ENCODE data around the gene FAT1. TPM values are rescaled to one million over a fixed set of nuclear protein-coding genes. Genes with fewer than 3 reads are reported as not detected.
"Not testable (repeated sequence)": the region's sequence is repeated elsewhere in the genome, so short reads cannot be mapped to it uniquely, and the experiment has no call there.

The FAT1 gene
- total RNA-seq, 1 donor from 2014 or later = 61.8 TPM

DNA sequence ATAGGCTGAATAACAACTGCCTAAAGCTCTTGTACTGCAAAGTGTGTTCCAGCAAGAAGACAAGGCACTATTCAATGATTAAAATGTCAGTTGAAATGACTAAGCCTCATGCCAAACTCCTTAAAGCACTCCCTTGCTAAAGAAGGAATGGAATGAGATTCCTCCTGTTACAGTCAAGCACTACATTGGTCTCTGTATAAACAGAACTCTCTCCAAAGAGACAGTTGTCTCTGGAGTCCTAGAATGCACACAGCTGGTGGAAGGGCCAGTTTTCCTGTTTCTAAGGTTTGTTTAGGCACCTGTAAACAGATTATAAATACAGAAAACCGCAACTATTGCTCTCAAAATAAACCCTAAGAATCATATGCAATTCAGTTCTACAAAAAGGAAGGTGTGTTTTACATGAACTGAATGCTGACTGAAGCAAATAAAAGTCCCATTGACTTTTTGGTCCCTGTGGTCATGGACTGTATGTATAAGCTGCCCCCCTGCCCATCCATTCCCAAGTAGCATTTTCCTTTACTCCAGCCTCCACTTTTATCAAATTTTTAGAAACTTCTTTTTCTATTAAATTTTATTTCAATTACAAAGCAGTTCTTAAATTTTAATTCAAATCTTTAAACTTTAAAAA, 47.0 kb downstream of the FAT1 start:
- DNase-seq = no peak
- intact Hi-C loops (cut with micrococcal nuclease) = no loop called here
- peak; percentile 96 for ATAC-seq

DNA sequence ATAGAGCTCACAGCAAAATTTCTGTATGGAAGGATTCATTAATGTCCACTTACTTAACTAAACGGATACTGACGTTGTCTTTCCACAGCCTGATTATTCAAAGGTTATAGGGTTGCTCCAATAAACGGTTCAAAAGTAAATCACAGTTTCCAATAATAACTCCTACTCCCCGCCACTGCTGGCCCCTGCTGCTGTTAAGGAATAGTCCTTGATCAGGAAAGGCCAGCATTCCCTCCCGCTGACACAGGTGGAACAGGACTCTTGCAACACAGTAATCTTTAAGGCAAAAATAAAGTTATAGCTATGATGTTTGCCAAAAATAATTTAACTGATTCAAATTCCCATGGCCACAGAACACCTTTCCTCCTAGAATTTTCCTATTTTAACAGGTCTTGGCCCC, 53.9 kb downstream of the FAT1 start:
- ATAC-seq (peak; percentile 62), DNase-seq (no peak)
- intact Hi-C loops (cut with micrococcal nuclease) = loop anchor here (2.0 kb wide), 1 partner anchor 55 kb away; no protein-coding TSS in a partner anchor

DNA sequence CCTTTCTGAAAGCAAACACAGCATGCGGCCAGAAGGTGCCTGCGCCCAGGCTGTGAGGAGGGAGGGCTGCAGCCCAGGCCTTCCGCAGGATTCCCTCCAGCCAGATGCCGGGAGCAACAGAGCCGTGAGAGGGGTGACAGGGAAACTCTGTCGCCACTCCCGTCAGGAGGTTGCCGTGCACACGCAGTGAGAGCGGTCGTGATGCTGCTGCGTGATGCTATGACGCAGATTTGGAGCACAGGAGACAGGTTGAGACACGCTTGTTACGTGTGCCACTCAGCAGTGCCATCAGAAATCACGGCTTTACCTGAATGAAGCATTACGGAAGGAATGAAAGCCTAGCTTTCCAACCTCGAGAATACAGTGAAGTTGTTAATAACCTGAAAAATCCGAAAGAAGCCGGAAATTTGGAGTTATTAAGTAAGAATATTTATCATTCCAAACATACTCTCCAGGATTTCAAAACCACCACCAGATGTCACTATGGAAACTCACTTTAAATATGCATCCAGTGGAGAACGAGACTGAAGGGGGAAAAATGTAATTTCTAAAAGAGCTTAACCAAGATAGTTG, 54.4 kb downstream of the FAT1 start:
- peak; percentile 75 for ATAC-seq
- DNase-seq = no peak
- intact Hi-C loops (cut with micrococcal nuclease) = loop anchor here (2.0 kb wide), 1 partner anchor 56 kb away; no protein-coding TSS in a partner anchor

GRCh38 chr4:186666750-186667149, 56.9 kb downstream of the FAT1 start:
- no peak for ATAC-seq
- intact Hi-C loops (cut with micrococcal nuclease) = no loop called here

DNA sequence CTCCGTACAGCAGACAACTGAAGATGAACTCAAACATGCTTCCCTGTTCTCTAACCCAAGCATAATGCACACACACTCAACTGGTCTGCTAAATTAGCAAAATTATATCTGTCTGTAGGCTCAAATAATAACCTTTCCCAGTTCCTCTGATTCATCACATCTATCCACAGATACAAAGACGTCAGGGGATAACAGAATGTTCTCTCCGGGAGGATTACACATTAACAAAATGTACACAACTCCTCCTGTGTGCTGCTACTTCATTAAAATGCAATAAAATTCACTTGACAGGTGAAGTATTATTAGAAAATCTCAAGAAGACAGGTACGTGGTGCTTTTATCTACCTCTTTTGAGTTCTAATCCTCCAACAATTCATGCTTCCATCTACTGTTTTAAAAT, 57.4 kb downstream of the FAT1 start:
- ATAC-seq = no peak
- intact Hi-C loops (cut with micrococcal nuclease) = no loop called here
- DNase-seq = no peak

More at GRCh38 chr4:186666750-186667149, 56.9 kb downstream of the FAT1 start:
- no peak for DNase-seq

DNA sequence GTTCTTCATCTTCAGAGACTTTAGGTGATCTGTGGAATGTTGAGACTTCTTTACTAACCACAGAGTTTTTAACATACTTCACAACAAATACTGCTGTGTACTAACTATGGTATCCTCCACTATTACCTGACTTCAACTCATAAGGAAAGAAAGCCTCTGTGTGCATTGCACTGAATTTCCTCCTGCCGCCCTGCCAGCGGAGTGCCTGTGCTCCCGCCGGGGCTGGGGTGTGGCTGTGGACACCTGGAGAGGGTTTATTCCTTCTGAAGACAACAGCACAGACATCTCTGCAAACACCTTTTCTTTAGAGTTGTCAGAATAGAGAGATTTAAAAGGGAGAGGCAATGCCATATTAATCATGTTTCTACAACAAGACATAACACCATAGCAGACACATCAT, 63.3 kb downstream of the FAT1 start:
- intact Hi-C loops (cut with micrococcal nuclease) = no loop called here
- ATAC-seq = no peak
- no peak for DNase-seq

DNA sequence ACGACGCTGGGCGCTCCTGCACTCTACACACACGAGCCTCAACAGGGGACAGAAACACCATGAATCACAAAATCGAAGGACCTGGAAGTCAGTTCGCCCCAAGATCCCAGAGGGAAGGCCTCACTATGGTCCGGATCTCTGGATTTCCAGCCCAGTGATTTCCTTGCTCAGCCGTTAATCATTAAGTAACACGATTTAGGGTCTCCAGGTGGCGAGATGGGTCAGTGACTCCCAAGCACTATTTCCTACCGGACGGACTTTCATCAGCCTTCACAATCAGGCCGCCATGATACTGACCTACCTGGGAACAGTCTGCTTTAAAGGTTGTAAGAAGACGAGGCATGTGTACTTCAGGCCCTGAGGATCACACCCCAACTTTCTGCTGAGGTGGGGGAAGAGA, 63.7 kb downstream of the FAT1 start:
- intact Hi-C loops (cut with micrococcal nuclease) = no loop called here
- no peak for DNase-seq
- ATAC-seq = no peak

GRCh38 chr4:186659456-186659855, 64.2 kb downstream of the FAT1 start:
- intact Hi-C loops (cut with micrococcal nuclease); ATAC-seq; DNase-seq: not testable (repeated sequence)

DNA sequence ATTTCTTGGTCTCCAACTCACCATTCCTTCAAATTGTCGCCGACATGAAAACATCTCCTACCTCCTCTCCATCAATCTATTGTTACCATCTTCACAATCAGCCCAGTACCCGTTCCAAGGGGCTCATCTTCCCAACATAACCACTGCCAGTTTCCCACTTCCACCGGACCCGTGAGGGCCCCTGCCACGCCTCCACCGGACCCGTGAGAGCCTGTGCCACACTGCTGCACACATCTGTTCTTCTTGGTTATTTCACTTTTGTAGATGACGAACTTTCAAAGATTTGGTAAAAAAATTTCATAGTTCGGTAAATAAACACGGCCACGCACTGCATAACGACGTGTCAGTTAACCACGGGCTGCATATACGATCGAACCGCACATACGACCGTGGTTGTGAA, 65.0 kb downstream of the FAT1 start:
- intact Hi-C loops (cut with micrococcal nuclease) = no loop called here
- DNase-seq (no peak), ATAC-seq (no peak)

DNA sequence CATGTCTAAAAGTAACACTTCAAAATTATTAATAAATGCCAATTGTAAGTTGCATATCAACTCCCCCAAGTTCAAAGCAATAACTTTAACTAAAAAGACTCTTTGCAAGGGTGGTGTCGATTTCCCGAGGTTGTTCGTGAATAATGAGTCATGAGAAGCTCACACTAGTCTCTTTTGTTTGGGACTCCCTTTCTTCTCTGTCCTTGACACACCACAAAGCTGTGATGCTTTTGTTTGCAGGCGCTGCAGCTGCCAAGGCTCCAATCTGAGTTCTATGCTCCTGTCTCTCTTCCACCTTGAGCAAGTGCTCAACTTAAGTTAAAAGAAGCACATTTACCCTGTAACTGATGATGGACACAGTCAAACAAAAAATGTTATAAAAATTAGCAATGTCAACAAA, 65.9 kb downstream of the FAT1 start:
- intact Hi-C loops (cut with micrococcal nuclease) = no loop called here
- DNase-seq (no peak), ATAC-seq (no peak)

GRCh38 chr4:186653969-186654368, 69.7 kb downstream of the FAT1 start:
- no peak for DNase-seq
- ATAC-seq = no peak
- intact Hi-C loops (cut with micrococcal nuclease) = no loop called here

GRCh38 chr4:186651624-186652023, 72.0 kb downstream of the FAT1 start:
- DNase-seq (peak; percentile 72), ATAC-seq (peak; percentile 97)
- intact Hi-C loops (cut with micrococcal nuclease) = no loop called here

DNA sequence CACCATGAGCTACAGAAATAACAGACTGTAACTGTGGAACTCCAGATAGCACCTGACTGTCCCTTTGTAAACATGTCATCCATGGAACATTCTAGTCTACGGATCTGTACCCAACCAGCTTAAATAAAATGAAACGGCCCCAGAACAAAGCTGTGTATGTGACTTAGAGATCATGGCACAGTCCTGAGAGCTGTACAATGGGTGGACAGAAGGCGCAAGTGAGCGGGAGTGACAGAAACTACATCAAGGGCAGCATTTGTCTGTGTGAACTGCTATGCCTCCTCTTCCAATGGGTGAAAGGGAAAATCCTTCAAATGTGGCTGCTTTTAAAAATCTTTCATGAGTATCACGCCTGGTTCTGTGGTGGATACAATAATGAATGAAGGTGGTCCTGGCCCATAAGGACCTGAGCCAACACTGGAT, 72.5 kb downstream of the FAT1 start:
- peak; percentile 35 for ATAC-seq
- DNase-seq = no peak
- intact Hi-C loops (cut with micrococcal nuclease) = no loop called here

- intact Hi-C loops (cut with micrococcal nuclease) = no loop called here
- ATAC-seq (no peak), DNase-seq (no peak)
Observed at GRCh38 chr4:186650401-186651180, 73.1 kb downstream of the FAT1 start.

DNA sequence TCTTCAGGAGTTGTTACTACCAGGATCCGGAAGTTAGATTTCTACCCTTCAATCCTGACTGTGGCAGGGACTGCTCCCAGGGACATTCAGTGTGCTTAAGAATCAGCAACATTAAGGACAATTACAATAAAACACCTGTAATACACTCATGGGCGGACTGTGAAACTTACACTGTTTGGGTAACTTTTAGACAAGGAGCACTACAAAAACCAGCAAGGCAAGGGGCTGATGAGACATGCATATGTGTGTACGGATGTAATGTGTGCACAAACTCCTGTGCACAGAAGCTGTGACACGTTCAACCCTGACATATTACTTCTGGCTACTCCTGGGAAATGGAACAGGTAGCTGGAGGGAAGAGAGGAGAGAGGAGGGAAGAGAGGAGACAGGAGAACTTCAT, 75.8 kb downstream of the FAT1 start:
- intact Hi-C loops (cut with micrococcal nuclease) = no loop called here
- ATAC-seq (no peak), DNase-seq (no peak)

DNA sequence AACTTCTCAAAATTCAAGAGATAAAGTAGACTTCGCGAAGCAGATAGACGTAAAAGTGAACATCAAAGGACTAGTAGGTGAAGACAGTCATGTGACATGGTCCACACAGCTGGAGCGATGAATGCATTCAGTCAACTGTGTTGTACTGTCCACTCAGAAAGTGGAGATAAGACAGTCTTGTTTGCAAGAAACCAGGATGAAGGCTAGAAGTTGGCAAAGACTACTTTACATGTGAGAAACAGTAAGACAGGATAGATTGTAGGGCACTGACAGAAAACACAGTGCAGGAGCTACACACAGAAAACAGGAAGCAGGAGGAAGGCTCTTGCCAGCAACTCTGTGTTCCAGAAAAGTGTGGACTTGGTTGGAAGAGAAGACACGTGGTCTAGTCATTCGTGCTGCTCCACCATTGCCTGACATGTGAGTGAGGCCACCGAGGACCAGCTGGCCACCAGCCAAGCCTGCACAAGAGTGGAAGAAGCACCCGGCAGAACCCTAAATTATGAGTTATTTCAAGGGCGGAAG, 78.9 kb downstream of the FAT1 start:
- intact Hi-C loops (cut with micrococcal nuclease) = no loop called here
- DNase-seq (peak; percentile 62), ATAC-seq (peak; percentile 52)

- DNase-seq (no peak), ATAC-seq (no peak)
- intact Hi-C loops (cut with micrococcal nuclease) = no loop called here
Observed at GRCh38 chr4:186644311-186644638, 79.4 kb downstream of the FAT1 start.

GRCh38 chr4:186643501-186644310, 80.0 kb downstream of the FAT1 start:
- DNase-seq = no peak
- intact Hi-C loops (cut with micrococcal nuclease) = no loop called here
- ATAC-seq = no peak

DNA sequence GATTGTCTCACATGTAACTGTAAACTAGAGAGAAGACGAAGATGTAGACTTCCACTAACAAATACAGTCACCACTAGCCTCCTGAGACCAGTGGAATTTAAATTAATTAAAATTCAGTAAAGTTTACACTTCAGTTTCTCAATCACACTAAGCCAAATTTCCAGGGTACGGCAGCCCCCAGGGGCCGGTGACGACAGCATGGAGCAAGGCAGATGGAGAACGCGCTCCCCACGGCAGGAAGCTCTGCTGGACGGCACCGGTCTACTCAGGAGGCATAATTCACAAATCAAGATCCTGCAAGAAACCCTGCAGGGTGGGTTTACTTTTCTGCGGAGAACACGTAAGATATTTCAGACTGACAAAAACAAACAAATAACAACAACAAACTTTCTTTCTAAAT, 80.7 kb downstream of the FAT1 start:
- peak; percentile 51 for DNase-seq
- intact Hi-C loops (cut with micrococcal nuclease) = no loop called here
- peak; percentile 65 for ATAC-seq

DNA sequence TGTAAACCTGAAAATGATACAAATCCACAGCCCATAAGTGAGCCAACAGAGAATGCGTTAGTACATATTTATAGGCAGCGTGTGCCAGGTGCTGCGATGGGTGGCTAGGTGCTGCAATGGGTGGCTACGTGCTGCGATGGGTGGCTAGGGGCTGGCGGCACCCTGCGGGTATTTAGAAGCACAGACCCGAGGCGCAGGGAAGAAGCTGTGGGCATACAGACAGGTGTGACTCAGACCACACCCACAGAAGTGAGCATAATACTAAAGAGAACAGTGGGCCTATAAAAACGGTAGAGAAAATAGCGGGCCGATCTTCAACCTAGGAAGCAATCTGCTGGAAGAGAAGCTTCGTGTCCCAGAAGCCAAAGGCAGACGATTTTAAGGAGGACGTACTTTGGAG, 81.1 kb downstream of the FAT1 start:
- ATAC-seq (no peak), DNase-seq (no peak)
- intact Hi-C loops (cut with micrococcal nuclease) = no loop called here
